HG02973 (cell line): ENCODE data around the gene MEA1.
A peak's percentile ranks its signal among the peaks of the same experiment; 100 is the strongest.
"Not testable (repeated sequence)": the region's sequence is repeated elsewhere in the genome, so short reads cannot be mapped to it uniquely, and the experiment has no call there.

Experiments
- ATAC-seq: cut with Tn5 transposase; IDR thresholded peaks from one replicate; pipeline ENCODE4 v1.9.1; 2021; ENCODE audit warnings: moderate library complexity; ENCODE audit not compliant: unreplicated experiment

The MEA1 gene

GRCh38 chr6:43013843-43014433, at the start of gene MEA1, which contains the start of gene KLHDC3:
Gene MEA1 (minus strand): TSS chr6:43013946. CDS start chr6:43013813, 133 bp downstream.
Gene KLHDC3 (plus strand): TSS chr6:43014249. CDS start chr6:43017193, 2,944 bp downstream.
- peak; percentile 88 for ATAC-seq

DNA sequence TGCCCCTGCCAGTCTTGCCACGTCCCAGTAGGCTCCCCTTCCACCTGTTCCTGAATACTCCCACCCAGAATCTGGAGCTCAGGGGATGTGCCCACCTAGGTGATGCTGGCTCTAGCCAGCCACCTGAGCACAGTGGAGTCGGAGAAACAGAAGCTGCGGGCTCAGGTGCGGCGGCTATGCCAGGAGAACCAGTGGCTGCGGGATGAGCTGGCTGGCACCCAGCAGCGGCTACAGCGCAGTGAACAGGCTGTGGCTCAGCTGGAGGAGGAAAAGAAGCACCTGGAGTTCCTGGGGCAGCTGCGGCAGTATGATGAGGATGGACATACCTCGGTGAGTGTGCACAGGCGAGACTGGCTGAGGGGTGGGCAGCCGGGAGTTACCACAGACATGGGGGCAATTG, 49.1 kb upstream of the MEA1 start:
- ATAC-seq = no peak

- ATAC-seq = no peak
Measured at GRCh38 chr6:43061861-43062260, 48.1 kb upstream of the MEA1 start.

DNA sequence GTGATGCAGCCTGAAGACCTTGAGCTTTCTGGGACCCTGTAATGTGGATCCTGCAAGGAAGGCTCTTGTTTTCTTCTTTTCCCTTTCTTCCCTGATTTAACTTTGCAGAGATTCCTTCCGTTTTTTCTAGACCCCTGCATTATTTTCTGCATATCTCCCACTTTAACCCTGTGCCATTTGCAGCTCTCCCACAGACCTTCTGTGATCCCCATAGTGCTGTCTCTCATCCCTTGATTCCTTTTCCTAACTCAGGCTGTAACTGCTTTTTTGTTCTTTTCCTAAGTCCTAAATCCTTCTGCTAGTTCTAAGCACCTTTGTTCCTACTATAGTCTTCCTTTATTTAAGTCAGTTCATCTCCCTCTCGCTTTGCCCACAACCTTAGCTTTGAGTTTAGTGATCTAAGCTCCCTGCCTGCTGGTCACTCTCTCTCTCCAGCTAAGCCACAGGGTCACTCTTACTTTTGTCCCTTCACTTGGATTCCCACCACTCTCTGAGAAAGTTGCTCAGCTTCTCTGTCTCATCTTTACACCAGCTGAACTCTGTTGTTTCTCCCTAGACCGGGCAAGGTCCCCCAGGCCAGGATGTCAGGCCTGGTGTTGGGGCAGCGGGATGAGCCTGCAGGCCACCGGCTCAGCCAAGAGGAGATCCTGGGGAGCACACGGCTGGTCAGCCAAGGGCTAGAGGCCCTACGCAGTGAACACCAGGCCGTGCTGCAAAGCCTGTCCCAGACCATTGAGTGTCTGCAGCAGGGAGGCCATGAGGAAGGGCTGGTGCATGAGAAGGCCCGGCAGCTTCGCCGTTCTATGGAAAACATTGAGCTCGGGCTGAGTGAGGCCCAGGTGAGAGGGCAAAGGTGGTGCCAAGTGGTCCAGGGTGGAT, 47.2 kb upstream of the MEA1 start:
- ATAC-seq = no peak

GRCh38 chr6:43060034-43060754, 46.4 kb upstream of the MEA1 start:
- no peak for ATAC-seq

- peak; percentile 75 for ATAC-seq
Measured at GRCh38 chr6:43059168-43060033, 45.7 kb upstream of the MEA1 start, which contains the start of the genes KLC4 and MRPL2. Gene KLC4 (plus strand): TSS chr6:43059631. CDS start chr6:43061336, 1,705 bp downstream. Gene MRPL2 (minus strand): TSS chr6:43059434. CDS start chr6:43059381, 53 bp downstream.

GRCh38 chr6:43058531-43058930, 44.8 kb upstream of the MEA1 start:
- no peak for ATAC-seq

- no peak for ATAC-seq
Measured at GRCh38 chr6:43055966-43056365, 42.2 kb upstream of the MEA1 start.

GRCh38 chr6:43054206-43054943, 40.6 kb upstream of the MEA1 start:
- ATAC-seq = no peak

DNA sequence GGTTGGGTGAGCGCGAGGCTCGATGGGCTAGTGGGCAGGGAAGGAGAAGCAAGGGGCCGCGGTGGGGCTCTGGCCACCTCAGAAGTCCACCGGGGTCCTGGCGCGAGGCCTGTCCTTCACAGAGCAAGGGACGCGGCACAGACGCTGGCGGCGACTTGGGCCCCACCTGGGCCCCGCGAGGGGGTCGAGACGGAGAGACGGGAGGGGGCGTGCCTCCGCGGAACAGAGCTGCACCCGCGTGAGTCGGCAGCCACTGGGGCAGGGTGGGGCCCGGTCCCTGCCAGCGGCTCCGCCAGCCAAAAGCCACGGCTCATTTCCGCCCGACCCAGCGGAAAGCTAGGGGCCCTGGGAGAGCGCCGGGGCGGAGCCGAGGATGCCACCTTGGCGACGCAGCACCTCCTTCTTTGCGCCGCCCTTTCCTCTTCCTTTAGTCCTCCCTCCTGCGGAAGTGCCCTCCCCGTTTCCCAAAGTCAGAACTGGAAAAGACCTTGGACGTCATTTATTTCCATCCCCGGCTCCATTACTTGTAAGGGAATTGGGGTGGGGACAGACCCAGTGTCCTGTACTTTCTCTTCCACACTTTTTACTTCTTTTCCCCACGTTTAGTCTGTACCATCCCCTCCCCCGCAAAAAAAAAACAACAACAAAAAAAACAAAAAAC, 39.9 kb upstream of the MEA1 start, which contains the start of gene CUL7:
Gene CUL7, minus strand, starts transcription at position 307 of the 661 bp plus-strand sequence. CDS start 1,063 bp downstream, outside the sequence.
- ATAC-seq = peak; percentile 71

- peak; percentile 18 for ATAC-seq
Measured at GRCh38 chr6:43052842-43053544, 39.2 kb upstream of the MEA1 start.

- no peak for ATAC-seq
Measured at GRCh38 chr6:43052225-43052841, 38.6 kb upstream of the MEA1 start.

DNA sequence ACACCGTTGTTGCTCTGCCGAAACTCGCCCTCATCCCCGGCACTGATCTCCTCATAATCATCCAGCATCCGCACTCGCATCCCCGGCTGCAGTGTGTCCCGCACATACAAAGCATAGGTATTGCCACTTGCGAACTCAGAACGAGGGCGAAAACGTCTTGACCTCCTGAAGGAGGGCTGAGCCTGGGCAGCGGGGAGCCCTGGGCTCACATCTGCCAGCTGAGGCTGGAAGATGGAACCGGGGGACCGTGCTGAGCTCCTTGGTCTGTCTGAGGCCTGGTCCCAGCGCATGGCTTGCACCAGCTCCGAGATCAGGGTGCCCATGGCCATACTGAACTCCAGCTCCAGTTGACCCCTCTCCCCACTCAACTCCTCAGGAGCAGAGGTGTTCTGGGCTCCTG, 37.2 kb upstream of the MEA1 start:
- no peak for ATAC-seq

- no peak for ATAC-seq
Measured at GRCh38 chr6:43047998-43048397, 34.3 kb upstream of the MEA1 start.

DNA sequence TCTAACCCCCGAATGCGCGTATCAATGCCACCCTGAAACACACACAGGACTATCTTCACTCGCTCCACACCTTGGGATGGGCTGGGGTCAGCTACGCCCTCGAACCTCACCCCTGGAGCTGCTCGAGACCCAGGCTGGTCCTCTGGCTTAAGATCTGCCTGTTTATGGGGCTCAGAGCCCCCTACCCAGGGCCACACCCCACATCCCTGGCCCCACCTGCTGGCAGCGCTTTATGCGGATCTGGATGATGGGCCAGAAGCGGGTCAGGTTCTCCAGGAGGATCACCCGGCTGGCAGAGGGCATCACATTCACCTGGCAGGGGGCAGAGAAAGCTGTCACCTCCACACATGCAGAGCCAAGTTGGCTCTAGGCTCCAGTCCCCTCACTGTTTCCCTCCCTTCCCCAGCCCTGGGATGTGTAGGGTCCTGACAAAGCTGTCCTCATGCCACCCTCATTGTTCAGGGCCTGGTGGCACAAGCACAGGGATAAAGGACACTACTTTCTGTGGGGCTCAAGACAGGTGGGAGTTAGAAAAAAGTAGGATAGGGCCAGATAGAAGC, 31.7 kb upstream of the MEA1 start:
- no peak for ATAC-seq

DNA sequence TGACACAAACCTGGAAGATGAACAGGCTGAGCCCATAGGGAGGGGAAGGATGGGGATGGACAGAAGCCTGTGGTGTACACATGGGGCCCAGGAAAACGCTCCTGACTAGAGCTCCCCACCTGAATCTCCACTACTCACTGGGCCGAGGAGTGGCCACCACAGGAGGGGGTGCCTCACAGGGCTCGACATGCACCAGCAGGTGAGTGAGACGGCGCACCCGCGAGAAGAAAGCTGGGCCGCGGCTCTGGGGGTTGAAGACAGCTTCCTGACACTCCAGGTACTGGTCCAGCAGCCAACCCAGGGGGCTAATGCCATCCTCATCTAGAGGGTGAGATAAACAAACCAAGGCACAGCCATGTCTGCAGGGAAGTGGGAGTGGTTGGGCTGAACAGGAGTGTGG, 29.6 kb upstream of the MEA1 start:
- no peak for ATAC-seq

- ATAC-seq = not testable (repeated sequence)
Measured at GRCh38 chr6:43041475-43041874, 27.7 kb upstream of the MEA1 start.
